ENCODE results near the gene LYSMD1. TPM values are rescaled to one million over a fixed set of nuclear protein-coding genes. Genes with fewer than 3 reads are reported as not detected.
"Not testable (repeated sequence)": the region's sequence is repeated elsewhere in the genome, so short reads cannot be mapped to it uniquely, and the experiment has no call there.

LYSMD1 gene
- total RNA-seq, 1 experiment from 2014 or later, result 6.3 TPM

DNA sequence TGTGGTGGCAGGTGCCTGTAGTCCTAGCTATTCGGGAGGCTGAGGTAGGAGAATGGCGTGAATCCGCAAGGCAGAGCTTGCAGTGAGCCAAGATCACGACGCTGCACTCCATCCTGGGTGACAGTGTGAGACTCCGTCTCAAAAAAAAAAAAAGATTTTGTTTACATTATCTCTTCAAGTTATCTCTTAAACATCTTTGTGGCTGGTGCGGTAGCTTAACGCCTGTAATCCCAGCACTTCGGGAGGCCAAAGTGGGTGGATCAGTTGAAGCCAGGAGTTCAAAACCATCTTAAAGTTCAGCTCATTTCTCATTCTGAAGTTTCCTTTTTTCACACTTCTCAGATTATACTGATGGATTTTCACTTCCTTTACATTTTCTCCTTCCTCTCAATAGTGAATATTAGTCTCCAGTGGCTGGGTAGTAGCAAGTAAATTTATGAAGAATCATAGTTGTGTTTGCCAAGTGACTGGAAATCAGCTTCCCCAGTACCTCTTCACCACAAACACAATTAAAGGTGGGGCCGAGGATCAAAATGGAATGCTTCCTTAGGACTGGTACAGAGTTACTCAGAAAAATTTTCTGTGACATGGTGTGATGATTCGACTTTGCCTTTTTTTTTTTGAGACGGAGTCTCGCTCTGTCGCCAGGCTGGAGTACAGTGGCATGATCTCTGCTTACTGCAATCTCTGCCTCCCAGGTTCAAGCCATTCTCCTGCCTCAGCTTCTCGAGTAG is 46.4 kb upstream of the LYSMD1 start:
- intact Hi-C loops (cut with micrococcal nuclease), result no loop called here
- H3K27ac ChIP-seq (ENCODE audit: low read length), result no peak overlapping the region
- H3K36me3 ChIP-seq (ENCODE audit: low read depth, low read length), result peaks cover 22% of the 10 kb centered on the region; the same call in 1 of the 2 replicates
- TF ChIP-seq CTCF (conservative IDR thresholded peaks at IDR 0.05; ENCODE audit: low read depth, low read length), result no peak
- no peak for TF ChIP-seq EZH2 (IDR thresholded peaks at IDR 0.05; ENCODE audit: low read length, unreplicated experiment)
- TF ChIP-seq EZH2phosphoT487 (IDR thresholded peaks at IDR 0.05; ENCODE audit: borderline replicate concordance, low read length), result no peak
- no peak overlapping the region for H2AFZ ChIP-seq (ENCODE audit: low read length)
- H3K4me3 ChIP-seq (ENCODE audit: low read length), result no peak overlapping the region
- no peaks in the 10 kb centered on the region for H3K27me3 ChIP-seq (ENCODE audit: low read length)
- peaks cover 98% of the 10 kb centered on the region for H3K79me2 ChIP-seq (ENCODE audit: low read length)
- peaks cover 16% of the 10 kb centered on the region for H4K20me1 ChIP-seq (ENCODE audit: low read length)
- H3K4me1 ChIP-seq (ENCODE audit: insufficient read depth, low read length), result no peaks in the 10 kb centered on the region
- no peaks in the 10 kb centered on the region for H3K9me2 ChIP-seq (replicated peaks; ENCODE audit: low read length)
- BruUV-seq (replicated peaks), result no TSS peak
- H3K9me3 ChIP-seq (ENCODE audit: low read length), result no peaks in the 10 kb centered on the region
- no peak overlapping the region for H3K9ac ChIP-seq (ENCODE audit: low read length)
- H3F3A ChIP-seq (ENCODE audit: low read length, unreplicated experiment), result no peaks in the 10 kb centered on the region
- peak; percentile 51 for DNase-seq
- peak; percentile 45 for ATAC-seq
- CTCF ChIA-PET, result no interaction called here
- H3K4me2 ChIP-seq (ENCODE audit: low read length), result no peak overlapping the region
- POLR2A ChIA-PET (ENCODE audit: unreplicated experiment), result interaction anchor here (0.7 kb wide), 1 partner anchor 158 kb away, joined by 3 read pairs; no protein-coding TSS in a partner anchor

DNA sequence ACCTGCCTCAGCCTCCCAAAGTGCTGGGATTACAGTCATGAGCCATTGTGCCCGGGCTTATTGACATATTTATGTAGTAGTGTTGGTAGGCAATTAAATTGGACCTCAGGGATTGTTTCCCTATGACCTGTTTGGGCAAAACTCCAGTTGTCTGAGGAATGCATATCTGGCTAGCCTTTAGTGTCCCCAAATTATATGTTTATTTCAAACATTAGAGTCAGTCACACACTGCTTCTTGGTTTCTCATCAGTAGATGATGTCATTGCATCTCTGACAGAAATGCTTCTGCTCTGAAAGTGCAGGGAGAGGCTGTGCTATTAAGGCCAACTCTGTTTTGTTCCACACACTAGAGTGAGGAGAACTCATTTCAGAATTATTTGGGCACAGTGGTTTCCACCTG is 45.1 kb upstream of the LYSMD1 start:
- Histone ChIP-seq H2AFZ (ENCODE audit: low read length) (no peak overlapping the region), H3K4me2 (ENCODE audit: low read length) (no peak overlapping the region), H3K4me3 (ENCODE audit: low read length) (no peak overlapping the region), H3K9me2 (replicated peaks; ENCODE audit: low read length) (no peaks in the 10 kb centered on the region), H4K20me1 (ENCODE audit: low read length) (peaks cover 17% of the 10 kb centered on the region), H3K4me1 (ENCODE audit: insufficient read depth, low read length) (no peaks in the 10 kb centered on the region), H3K9ac (ENCODE audit: low read length) (no peak overlapping the region), H3K27me3 (ENCODE audit: low read length) (no peaks in the 10 kb centered on the region), H3K36me3 (ENCODE audit: low read depth, low read length) (peaks cover 29% of the 10 kb centered on the region; the same call in 1 of the 2 replicates), H3F3A (ENCODE audit: low read length, unreplicated experiment) (no peaks in the 10 kb centered on the region), H3K79me2 (ENCODE audit: low read length) (peaks cover 98% of the 10 kb centered on the region), H3K9me3 (ENCODE audit: low read length) (no peaks in the 10 kb centered on the region), H3K27ac (ENCODE audit: low read length) (no peak overlapping the region)
- CTCF ChIA-PET, result no interaction called here
- ATAC-seq (peak; percentile 78), DNase-seq (peak; percentile 62)
- intact Hi-C loops (cut with micrococcal nuclease), result no loop called here
- POLR2A ChIA-PET (ENCODE audit: unreplicated experiment), result no interaction called here
- BruUV-seq (replicated peaks), result no TSS peak
- TF ChIP-seq EZH2 (IDR thresholded peaks at IDR 0.05; ENCODE audit: low read length, unreplicated experiment), result no peak
- no peak for TF ChIP-seq CTCF (conservative IDR thresholded peaks at IDR 0.05; ENCODE audit: low read depth, low read length)
- TF ChIP-seq EZH2phosphoT487 (IDR thresholded peaks at IDR 0.05; ENCODE audit: borderline replicate concordance, low read length), result no peak

- H3K27me3 ChIP-seq (ENCODE audit: low read length); H3K4me2 ChIP-seq (ENCODE audit: low read length); intact Hi-C loops (cut with micrococcal nuclease); H2AFZ ChIP-seq (ENCODE audit: low read length); DNase-seq; BruUV-seq (replicated peaks); H3K9me3 ChIP-seq (ENCODE audit: low read length); H3K4me3 ChIP-seq (ENCODE audit: low read length); POLR2A ChIA-PET (ENCODE audit: unreplicated experiment); ATAC-seq; H3K9ac ChIP-seq (ENCODE audit: low read length); H3K9me2 ChIP-seq (replicated peaks; ENCODE audit: low read length); H3K27ac ChIP-seq (ENCODE audit: low read length); H3F3A ChIP-seq (ENCODE audit: low read length, unreplicated experiment): not testable (repeated sequence)
- CTCF ChIA-PET, result interaction anchor here (0.6 kb wide), 1 partner anchor 866 kb away, joined by 4 read pairs; no protein-coding TSS in a partner anchor
- Histone ChIP-seq H3K36me3 (ENCODE audit: low read depth, low read length) (peaks cover 44% of the 10 kb centered on the region), H3K4me1 (ENCODE audit: insufficient read depth, low read length) (peaks cover 17% of the 10 kb centered on the region; the same call in 1 of the 2 replicates), H3K79me2 (ENCODE audit: low read length) (peaks cover 97% of the 10 kb centered on the region), H4K20me1 (ENCODE audit: low read length) (peaks cover 30% of the 10 kb centered on the region)
Observed at GRCh38 chr1:151205381-151205965, 39.8 kb upstream of the LYSMD1 start.
